Fibroblast of peridontal ligament (primary cell): Measurements from ENCODE around the gene SLC45A3.
"Not testable (repeated sequence)": the region's sequence is repeated elsewhere in the genome, so short reads cannot be mapped to it uniquely, and the experiment has no call there.

Source experiments
- DNase-seq: peaks from one replicate; pipeline ENCODE4 v3.0.0-alpha.2; 2010; ENCODE audit errors: extremely low read depth

Gene SLC45A3

DNA sequence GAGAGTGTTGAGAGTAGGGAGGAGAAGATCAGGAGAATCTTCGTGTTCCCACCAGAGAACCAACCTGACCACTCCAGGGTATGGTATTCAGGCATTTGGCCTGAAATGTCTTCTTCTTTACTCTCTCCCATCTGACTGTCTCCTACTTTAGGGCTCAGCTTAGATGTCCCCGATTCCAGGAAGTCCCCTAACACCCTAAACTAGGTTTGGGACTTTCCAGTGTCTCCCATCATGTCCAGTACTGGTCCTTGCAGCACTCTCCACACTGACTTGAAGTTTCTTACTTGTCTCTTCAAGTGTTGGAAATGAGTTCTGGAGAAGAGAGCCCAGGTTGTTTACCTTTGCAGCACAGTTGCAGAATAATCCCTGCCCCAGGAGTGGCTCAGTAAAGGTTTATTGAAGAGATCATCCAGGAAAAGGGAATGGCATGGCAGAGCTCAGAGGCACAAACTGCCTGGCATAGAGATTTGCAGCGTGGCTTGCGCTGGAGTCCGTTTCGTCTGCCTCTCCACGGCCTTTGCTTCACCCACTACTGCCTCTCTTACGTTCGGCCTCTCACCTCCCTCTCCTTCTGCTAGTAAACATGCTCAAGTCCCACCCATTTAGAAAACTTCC lies 42.3 kb downstream of the SLC45A3 start:
- DNase-seq = no peak

DNA sequence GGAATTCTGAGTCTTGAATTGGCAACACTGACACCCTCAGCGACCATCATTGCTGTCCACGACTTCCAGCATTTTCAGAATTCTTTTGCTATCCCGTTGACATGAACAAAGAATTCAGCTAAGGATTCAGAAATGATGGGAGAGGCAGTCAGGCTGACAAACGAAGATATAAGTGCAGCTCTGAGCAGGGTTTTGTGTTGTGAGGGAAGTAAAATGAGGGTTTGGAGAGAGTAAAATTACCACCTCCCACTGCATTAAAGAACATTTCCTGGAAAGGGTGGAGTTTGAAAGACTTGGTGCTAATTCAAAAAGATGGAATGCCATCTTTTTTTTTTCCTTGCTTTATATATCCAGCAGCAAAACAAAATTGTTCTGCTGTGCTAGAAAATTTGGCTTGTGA lies 43.6 kb downstream of the SLC45A3 start:
- DNase-seq = peak; percentile 13

DNA sequence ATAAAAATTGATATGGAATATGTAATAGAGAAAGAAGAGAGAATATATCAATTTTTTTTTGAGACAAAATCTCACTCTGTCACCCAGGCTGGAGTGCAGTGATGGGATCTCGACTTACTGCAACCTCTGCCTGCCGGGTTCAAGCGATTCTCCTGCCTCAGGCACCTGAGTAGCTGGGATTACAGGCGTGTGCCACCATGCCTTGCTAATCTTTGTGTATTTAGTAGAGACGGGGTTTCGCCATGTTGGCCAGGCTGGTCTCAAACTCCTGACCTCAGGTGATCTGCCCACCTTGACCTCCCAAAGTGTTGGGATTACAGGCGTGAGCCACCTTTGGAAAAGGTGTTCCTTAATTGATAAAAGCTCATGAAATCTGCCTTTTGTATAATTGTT lies 44.2 kb downstream of the SLC45A3 start:
- DNase-seq = not testable (repeated sequence)

DNA sequence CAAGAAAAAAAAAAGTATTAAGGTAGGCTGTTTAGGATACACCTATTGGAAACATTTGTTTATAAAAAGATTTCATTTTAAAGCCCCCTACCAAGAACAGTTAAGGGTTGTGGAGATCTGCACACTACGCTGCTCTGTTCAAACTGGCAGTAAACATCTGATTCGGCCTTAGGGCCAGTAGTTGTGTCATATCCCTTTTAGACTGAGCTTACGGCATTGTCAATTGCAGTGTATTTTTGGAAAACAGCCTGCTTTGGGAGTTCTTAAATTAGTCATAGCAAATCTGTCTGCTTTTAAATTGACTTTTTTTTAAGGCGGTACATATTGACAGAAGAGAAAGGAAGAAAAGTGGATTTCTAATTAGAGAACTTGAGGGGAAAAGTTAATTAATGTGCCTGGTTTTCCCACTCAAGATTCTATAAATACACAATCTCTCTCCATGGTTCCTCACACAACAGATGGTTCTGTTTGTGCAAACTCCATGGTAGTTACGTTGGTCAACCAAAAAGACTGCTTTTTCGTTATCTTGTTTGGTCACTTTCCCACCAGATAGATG lies 46.8 kb downstream of the SLC45A3 start:
- DNase-seq = peak; percentile 85

DNA sequence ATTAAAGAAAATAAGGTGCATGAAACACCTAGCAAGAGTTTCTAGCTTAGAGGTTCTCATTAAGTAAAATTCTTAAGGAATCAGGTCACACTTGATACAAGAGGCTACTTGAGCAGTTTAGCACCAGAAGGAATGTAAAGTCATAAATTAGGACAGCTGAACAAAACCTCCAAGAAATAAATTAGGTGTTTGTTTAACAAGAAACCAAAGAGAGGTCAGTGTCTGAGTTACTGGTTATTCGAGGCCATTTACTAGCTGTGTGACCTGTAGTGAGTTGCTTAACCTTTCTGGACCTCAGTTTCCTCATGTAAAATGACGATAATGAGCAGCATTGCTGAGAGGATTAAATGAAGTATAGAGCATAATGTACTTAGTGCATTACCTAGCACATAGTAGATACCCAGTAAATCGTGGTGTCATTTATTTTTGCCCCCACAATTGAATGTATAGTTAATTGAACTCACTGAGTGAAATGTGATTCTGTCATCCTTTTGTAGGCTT lies 47.6 kb downstream of the SLC45A3 start:
- DNase-seq = no peak

DNA sequence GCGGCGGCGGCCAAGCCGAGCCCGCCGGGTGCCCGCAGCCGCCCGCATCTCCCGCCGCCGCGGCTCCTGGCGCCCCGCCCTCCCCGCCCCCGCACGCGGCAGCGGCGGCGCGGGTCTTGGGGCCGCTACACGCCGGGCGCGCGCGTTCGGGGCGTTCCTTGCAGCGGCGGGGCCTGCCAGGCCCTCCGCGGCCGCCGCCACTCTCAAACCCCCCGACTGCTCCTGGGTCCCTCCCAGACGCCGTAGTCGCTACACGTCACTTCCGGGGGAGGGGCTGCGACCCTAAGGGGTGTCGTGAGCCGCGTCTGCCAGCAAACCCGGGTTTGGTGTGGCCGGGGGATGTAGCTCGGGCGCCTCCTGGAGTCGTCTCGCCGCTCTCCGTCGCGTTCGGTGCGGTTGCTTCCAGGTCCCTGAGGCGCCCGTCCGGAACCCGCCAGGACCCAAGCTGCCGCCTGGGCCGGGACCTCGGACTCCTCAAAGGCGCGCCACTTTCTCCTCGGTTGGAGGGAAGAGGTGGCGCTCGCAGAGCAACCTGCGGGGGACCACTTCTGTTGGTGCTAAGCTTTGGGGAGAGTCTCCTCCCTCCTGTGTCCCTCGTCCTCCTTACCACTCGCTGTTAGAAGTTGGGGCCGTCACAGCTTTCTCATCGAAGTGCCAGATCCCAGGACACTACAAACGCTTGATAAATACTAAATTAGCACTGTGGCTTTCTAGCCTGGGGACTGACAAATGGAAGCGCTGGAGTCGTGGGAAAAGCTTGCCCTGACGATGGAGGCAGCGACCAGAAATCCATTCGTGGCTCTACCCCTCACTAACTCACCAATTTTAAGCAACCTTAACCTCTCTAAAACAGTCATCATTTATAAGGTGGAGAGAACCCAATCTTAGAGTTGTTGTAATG lies 48.3 kb downstream of the SLC45A3 start, which contains the start of gene ELK4:
ELK4 (minus strand) TSS at position 244 of the 901 bp plus-strand sequence. CDS start 8,129 bp downstream, outside the sequence.
- DNase-seq = peak; percentile 96

DNA sequence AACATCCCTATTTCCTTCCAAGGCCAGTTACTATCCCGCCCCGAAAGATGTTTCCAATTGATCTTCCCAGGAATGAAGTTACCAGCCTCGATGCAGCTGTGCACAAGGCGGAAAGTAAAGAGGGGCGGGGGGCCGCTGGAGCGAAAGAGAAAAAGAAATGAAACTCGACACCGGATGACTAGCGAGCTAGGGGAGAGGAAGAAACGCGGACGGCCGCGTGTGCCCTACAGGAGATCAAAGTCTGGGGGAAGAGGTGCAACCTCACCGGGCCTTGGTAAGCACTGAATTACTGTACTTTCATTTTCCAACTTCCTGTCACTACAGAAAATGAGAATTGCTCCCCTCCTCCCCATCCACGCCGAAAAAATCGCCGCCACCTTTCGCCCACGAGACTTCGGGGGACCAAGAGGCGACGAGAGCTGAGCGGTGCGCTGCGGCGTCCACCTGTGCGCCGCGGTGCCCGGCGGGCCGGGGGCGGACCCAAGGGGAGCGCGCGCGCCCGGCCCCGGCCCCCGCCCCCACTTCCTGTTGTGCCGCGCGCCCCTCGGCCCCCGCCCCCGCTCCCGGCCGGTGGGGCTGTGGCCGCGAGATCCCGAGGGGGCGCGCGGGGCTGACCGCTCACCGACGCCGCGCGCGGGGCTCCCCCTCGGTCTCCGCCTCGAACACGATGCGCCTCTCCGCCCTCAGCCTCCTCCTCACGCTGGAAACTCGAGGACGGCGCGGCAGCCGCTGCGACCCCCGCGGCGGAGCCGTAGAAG lies 49.1 kb downstream of the SLC45A3 start:
- DNase-seq = peak; percentile 69

DNA sequence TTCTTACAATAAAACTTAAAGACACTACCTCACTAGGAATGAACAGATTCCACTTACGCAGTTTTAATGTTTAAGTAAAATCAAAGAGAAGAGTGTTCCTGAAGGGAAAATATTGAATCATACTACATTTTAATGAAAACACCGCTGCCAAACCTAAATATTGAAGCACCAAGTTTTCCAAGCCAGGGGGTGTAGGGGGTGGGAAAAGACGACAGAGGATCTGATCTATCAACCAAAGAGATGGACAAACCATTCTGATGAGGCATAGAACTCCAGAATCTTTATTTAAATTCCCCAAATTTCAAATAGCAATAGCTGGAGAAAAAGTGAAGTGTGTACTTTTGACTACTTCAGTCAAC lies 49.7 kb downstream of the SLC45A3 start:
- no peak for DNase-seq

DNA sequence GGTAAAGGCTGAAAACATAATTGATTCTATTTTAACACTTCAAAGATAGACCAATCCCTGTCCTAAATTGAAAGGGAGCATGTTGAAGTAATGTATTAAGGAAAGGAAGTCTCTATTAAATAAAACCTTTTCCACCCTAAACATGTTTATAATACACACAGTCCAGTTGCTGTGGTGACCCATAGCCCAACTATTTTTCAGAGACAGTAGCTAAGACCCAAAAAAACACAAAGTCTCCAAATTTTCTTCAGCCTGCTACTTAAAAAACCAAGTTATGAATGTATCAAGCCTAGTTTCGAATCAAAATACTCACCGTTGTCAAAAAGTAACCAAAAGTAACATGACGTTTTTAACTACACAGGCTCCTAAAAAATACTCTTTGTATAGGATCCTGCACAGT lies 50.1 kb downstream of the SLC45A3 start:
- peak; percentile 67 for DNase-seq

DNA sequence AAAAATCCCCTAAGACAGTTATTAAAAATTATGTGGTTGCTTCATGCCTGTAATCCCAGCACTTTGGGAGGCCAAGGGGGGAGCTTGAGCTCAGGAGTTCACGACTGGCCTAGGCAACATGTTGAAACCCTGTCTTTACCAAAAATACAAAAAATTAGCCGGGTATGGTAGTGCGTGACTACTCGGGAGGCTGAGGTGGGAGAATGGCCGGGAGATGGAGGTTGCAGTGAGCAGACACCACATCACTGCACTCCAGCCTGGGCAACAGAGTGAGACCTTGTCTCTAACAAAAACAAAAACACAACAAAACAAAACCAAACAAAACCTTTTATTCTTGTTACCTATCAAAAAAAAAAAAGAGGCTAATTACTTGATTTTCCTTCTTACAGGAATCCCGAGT lies 50.6 kb downstream of the SLC45A3 start:
- DNase-seq = no peak

DNA sequence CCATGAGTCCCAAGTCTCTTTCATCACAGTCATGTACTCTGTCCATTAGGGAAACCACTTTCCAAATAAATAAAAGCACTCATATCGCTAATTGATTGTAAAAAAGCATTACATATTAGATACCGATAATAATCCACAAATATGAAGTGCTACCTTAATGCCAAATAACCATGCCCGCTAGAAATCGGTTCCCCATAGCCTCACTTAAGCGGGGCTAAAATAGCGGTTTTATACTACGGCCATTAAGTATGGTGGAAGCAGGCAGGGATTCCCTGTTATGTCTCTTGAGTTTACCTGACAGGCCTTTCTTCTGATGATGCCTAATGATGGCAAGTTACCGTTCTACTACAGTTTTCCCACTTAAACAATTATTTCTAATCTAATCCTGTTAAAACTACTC lies 52.4 kb downstream of the SLC45A3 start:
- no peak for DNase-seq

DNA sequence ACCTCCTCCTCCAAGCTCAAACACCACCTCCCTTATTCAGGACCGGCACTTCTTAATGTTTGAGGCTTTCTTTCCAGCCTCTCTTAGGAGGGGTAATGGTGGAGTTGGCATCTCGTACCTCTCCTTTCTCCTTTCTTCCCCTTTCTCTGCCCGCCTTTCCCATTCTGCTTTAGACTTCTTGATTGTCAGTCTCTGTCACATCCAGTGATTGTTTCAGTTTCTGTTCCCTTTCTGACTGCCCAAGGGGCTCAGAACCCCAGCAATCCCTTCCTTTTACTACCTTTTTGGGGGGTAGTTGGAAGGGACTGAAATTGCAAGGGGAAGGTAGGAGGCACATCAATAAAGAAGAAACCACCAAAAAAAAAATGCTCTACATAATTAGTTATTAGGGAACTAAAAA lies 54.1 kb downstream of the SLC45A3 start:
- DNase-seq = no peak

DNA sequence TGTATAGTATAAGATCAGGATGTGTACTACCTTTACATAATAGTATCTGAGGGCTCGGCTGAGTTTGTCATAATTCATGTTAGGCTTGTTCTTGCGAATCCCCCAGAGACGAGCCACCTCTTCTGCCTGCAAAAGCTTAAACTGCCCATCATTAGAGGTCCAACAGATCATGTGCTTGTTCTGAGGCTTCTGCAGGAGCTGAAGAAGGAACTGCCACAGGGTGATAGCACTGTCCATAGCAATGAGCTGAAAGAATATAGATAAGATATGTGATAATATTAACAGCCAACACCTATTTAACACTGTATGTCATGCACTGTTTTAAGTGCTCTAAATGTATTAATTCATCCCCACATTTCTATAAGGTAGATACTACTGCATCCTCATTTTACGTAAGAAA lies 56.7 kb downstream of the SLC45A3 start:
- no peak for DNase-seq

DNA sequence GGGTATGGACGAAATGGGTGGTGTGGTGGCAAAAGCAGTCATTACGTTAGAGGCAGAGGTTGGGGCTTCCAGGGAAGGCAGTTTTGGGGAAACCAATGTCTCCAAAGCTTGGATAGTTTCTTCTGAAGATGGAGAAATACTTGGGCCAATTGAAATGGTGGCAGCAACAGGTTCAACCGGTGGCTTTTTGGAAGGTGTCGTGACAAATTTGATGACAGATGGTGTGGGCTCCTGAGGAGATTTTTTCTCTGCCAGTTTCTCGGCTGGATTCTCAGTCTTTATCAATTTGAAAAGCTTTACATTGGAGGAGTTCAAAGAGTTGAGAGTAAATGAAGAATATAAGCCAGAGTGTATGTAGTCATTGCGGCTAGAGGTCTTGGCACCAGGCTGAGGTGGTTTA lies 60.0 kb downstream of the SLC45A3 start:
- no peak for DNase-seq

DNA sequence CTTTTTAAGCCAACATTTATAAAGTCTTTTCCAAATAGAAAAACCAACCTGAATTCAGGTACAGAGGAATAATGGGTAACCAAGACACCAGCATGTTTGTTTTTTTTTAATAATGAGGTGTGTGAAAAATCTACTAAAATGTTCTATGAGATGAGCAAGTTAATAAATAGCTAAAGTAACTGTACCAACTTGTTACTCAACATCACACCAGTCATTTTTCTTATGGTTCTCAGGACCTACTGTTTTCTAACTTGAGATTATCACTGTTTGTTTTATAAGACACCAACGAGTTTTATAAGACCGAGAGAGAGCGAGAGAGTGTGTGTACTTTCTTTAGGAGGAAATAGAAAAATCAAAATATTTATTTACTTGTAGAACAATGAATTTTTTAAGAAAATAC lies 60.9 kb downstream of the SLC45A3 start:
- DNase-seq = no peak

DNA sequence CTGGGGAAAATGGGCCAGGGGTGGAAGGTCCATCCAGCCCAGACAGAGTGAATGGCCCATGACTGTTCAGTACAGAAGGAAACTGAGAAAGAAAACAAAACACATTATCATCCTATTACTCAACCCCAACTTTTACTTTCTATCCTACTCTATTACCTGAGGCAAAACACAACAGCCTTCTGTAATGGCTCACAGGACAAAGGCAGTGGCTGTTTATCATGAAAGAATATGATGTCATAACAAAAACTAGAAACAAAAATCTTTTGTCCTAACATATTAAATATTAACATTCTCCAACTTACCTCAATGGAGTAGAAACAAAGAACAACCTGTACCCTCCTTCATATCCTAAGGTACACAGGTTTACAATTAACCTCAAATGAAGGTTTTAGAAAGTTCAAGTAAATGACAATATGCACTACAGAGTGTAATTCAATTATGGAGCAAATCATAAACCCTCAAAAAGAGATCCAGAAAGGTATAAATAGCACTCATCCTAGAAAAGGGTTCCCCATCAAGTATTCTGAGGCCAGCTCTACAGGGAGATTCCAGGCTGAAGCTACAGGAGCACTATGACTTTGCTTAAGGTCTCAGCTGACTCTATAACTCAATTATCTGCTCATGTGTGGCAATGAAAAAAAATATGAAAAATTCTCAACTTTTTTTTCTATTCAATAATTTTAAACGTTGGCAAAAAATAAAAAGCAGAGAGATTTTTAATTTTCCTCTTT lies 63.6 kb downstream of the SLC45A3 start:
- DNase-seq = no peak

DNA sequence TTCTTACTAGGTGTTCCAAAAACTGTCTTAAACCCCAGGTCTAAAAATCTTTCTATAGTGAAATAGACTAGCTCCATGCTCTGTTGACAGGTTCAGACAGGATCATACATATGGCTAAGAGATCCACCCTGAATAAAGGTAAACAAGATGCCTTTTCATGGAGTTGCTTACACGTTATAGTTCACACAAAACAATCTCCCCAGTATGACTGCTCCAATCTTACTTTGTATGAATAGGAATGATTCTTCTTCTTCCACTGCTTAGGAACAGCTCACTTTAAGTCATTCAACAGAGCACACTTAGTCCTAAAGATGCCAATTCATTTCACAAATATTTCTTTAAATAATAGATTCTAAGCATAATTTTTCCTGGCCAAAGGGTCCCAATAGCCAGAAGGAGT lies 64.5 kb downstream of the SLC45A3 start:
- no peak for DNase-seq

DNA sequence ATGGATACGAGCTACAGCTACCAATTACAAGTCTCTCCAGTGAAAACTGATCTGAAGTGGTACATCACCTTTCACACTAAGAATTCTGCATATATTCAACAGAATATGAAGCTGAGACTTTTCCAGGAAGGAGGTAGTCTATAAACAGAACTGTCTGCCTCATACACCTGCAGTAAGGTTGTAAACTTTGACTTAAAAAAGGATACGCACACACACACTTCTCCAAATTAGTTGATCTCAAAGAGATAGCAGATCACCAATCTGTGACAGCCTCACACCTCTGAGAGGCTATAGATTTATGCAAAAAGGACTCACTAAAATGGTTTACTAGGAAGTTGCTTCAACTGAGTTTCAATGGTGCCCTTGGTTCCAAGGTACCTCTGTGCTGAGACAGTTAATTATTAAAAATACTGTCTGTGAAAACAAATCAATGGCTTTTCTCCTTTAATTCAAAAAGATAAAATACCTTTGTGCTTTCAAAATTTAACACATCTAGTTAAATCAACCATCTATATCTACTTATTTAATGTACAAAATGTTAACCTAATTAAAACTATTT lies 66.4 kb downstream of the SLC45A3 start:
- DNase-seq = no peak

DNA sequence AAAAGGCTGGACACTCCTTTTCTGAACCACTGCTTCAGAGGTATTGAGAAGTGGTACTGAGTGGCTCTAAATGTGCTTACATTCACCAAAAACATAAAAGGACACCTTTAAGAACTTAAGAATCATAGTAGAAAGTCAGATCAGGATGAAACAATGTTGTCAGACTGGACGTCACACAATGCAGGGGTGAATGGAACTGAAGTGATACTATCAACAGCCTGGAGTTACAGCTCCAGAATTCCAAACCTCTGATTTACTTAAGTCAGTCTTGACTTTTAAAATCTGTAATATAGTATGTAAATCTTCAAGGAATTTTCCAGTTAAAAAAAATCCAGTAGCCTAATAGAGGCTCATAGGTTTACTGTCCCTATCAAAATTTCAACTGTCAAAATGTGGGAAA lies 67.8 kb downstream of the SLC45A3 start:
- no peak for DNase-seq

DNA sequence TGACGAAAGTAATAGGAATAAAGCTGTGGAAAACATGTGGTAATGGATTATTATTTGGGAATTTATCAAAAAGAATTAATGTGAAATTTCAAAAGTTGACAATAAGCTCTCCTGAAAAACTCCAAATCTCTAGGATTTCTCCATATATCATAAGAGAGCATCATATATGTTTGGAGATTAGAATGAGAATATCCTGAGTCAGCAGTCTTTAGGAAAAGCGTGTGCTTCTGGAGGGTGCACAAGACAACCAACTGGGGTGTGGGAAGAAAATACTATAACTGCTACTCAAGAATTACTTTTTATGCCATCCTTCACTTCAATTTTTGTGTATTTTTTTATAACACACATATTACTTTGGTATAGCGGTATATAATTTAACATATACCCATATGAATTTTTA lies 68.2 kb downstream of the SLC45A3 start:
- no peak for DNase-seq

DNA sequence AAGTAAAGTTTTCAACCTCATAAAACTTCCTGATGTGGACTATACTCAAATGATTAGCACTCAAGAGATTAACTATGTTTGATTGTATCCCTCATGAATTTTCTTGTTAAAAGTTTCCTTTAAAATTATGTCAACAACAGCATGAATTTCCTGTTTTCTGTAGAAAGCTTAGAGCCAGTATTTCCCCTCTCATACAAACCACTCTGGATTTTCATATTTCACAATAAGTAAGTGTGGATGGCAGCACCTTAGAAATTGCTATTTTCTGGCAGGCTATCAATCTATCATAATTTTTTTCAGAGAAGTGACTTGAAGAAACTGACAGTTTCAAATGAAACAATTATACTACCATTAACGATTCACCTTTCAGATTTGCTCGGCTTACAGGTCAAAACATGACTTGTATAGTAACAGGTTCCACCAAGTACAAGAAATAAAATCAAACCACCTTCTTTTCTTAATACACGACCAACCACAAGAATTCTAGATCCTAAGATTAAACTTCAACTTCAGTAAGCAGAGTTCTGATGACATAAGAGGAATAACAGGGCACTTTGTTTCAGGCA lies 69.3 kb downstream of the SLC45A3 start:
- DNase-seq = no peak
